Activated CD4-positive, alpha-beta T cell treated with anti-CD3 and anti-CD28 coated beads, Interleukin-2, Interleukin-6, amounts not matched to agents 100 ng/mL and 50 ng/mL, durations not matched to agents 16 hours and 8 hours (primary cell): ENCODE data around the gene MAPK1.
A peak's percentile ranks its signal among the peaks of the same experiment; 100 is the strongest.

Experiments
- DNase-seq: peaks from one replicate; pipeline ENCODE4 v3.0.0-alpha.2; 2020

MAPK1 gene

DNA sequence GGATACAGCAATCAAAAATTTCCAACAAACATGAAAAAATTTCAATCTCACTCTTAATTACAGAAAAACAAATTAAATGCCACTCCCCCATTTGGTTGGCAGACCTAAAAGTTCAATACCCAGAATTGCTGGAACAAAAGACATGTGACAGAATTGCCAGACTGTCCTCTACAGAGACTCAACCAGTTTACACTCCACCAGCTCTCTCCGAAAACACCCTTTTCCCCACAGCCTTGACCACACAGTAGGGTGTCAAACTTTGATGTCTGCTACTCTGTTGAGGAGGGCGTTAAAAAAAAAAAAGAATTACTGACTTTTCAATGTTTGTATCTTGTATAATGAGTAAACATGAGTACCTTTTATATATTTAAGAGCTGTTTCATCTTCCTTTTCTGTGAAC is 87.2 kb downstream of the MAPK1 start:
- DNase-seq, result no peak

DNA sequence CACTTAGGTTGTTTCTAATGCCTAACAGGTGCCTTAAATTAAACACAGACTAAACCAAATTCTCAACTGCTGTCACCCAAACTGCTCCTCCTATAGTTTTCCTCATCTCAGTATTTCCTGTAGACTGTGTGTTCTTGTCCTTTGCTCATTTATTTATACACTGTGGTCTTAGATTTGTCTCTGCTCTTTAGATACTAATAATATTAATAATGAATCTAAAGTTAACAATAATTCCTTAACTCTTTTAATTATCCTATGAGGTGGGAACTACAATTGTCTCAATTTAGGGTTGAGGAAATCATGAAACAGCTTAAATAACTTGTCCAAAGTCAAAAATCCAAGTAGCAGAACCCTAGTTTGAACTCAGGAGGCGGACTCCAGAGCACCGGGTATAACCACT is 88.0 kb downstream of the MAPK1 start:
- no peak for DNase-seq

DNA sequence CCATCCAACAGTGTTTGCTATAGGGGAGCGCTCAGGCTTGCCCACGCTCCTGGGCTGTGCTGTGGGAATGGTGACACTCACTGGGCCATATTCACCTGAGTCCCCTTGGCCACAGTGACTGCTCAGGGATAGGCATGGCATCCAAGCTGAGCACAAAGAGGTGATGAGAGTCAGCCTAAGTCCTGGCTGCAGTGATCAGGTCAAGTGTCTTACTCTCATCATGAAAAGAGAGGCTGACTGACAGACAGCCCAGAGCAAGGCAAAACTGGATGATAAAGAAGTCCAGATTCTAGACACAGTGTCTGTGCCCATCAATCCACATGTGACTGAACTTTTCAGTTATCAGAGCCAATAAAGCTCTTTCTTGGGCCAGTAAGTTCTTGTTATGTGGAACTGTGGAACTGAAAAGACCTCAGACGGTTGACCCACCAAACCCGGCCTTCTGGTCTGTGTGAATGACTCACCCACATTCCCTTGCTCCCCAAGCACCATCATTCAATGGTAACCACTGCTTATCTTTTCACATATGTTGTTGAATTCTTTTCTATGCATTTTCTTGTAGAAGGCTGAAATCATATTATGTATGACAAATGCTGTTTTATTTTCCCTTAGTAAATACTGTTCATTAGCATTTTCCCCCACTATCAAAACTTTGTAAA is 88.6 kb downstream of the MAPK1 start:
- no peak for DNase-seq

DNA sequence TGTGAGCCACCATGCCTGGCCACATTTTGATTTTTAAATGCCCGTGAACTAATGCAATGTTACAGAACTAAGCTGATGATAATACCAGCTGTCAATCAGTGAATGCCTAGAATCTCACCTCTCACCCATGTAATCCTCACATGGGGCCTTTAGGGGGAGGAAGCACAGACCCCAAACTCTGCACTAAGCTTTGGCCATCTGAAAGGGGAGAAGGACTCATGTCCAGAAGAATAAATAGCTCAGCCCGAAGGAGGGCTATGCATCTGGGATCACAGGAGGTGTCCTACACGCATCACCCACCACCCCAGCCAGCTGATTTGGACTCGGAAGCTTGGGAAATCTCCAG is 95.8 kb downstream of the MAPK1 start:
- DNase-seq, result no peak

DNA sequence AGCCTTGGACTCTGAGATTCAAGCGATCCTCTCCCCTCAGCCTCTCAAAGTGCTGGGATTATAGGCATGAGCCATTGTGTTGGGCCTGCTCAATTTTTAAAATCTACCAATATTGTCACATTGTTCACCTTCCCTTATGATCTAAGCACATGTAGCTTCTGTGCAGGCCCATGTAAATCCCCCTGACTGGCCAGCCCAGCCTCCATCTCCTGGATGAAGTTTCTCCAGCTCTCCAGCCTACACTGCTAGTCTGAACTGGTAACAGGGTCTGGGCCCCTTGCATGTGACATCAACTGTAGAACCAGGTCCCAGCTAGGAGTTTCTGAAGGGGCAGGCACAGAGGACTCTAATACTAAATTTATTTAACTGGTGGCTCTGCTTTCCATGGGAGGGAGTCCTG is 99.0 kb downstream of the MAPK1 start:
- DNase-seq, result no peak

DNA sequence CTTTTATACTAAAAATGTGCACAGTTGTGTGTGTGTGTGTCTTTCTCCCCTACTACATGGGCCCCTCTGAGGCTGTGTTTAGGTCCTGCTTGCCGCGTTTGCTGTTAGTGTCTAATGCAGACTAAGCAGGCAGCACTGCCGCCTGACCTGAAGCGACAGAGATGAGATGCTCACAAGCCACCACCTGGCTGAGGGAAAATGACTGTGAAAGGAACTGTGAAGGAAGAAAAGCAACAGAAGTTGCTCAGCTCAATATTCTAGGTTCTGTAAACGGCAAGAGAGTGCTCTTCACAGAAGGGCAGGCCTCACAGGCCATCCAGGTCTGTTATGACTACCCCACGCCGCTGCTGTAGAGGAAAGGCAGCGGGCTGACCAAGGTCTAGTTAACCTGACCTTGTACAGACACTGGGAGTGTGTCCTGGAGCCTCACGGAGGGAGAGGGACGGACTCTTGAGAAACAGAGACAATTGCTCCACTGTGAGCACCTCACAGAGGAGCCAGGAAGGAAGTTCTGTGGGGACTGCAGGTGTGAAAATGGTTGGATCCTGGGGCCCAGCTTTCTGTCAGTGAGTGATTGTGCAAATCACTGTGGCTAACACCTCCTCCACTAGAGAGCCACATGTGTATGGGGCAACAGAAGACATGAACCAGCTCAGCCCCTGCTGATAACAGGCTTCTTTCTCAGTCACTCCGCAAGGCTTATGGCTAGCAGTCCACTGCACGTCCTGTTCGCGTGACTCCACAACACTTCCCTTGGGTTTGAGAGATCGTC is 100.6 kb downstream of the MAPK1 start:
- DNase-seq, result peak; percentile 95

DNA sequence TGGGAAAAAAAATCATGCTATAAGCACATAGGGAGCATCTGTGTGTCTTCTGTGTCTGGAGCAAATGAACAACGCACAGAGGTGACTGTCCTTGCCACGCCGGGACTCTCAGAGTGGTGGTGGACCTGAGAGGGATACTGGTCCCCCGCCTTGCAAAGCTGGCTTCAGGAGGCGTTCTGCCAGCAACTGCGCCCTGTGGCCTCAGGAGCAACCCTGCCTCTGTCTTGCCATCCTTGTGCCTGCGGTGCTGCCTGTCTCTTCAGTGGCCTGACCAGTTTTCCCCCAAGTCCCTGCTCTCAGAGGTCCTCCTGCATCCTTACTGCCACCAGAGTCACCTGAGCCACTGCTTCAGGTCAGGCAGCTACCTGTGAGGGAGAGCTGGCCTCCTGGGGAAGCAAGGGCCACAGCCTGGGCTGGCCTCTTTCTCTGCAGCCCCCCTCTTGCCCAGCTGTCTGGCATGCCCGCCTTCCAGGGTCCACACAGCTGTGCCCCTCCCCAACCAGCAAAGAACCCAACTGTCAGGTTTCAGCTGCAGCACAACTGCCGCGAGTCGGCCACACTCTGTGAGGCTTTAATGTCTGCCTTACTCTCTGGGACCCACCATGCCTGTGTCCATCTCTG is 101.4 kb downstream of the MAPK1 start:
- DNase-seq, result no peak

DNA sequence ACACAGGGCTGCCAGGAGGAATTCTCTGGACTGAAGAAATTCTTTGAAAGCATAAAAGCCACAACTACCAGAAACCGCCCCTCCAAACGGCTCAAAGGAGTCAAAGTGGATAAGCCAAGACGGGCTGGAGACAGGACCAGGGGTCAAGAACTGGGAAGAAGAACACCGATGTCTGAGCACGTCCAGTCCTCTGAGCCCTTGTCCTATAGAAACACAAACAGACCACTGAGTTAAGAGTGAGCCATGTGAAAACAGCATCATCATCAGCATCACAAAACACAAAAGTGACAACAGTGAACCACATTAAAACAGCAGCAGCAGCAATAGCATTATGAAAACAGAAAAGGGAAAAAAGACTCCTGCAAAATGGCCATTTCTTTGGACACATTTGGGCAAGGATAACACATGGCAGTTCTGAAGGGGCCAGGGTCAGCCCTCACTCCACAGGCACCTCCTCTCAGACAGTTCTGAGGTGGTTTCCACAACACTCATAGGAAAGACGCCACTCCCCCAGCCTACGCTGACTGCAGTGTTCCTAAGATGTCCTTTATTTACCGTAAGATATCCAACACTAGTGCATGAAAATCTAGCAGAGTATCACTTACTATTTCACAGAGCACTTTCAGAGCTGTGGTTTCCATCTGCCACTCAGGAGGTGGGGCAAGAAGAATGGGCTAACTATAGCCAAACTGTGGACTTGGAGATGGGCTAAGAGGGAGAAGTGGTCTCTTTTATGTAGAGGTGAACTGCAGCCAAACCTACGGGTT is 103.2 kb downstream of the MAPK1 start:
- peak; percentile 68 for DNase-seq

DNA sequence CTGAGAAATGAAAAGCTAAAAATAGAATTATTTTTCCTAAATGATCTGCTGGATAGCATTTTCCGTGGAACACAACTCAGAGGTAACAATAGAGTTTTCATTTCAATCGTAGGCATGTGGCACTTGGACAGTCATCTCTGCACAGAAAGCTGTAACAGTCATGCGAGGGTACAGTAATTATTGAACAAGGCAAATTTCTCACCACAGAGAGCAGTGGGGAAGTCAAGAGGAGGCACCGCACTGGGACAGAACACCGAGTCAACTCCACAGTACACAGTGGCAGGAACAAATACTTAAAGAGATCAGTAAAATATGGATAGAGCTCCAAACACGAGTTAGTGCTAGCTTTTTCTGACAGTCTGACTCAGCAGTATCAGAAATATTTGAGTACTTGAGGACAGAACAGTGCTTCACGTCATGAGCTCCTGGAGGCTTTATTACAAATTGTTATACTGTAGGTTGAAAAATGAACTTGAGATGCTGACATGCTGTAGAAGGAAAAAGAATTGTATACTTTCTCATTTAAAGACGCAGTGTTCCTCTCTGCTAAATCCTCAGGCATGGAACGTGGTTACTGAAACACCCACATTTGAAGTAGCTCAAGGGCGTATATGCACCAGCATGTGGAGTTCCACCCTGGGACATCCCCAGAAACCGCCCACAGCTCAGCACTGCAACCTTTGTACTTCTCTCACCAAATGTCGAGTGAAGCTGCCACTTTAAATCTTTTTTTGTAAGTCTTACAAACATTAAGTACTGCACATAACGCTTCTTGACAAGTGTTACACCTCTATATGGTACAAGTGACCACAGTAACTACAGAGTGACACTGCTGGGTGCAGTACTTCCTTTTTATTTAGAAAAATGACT is 104.5 kb downstream of the MAPK1 start:
- peak; percentile 92 for DNase-seq

DNA sequence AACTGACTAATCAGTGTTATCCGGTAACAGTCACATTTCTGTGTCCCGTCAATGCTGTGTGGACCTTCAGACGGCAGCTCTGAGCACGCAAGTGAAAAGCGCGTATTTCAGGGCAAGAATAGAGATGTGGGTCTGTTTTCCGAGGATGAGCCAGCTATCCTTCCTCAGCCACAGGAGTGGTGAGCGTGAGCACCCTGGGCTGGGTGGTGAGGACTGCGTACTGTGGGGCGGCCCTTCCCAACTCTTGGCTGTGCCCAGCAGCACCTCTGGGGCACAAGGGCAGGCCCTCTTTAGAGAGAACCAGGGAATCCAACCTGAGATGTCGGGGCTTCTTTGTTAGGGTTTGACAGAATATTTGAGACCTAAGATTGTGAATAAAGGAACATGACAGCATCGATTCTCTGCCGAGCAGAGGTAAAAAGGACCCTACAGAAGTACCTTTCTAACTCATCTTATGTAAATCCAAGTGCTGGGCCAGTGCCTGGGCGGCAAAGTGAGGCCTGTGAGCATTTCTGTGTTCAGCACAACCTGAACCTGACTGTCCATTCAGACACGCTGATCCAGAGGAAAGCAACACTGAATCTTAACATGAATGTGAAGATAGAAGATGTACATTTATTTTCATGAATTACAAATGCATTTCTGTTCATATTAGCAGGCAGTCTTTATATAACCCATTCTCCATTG is 105.3 kb downstream of the MAPK1 start:
- no peak for DNase-seq

DNA sequence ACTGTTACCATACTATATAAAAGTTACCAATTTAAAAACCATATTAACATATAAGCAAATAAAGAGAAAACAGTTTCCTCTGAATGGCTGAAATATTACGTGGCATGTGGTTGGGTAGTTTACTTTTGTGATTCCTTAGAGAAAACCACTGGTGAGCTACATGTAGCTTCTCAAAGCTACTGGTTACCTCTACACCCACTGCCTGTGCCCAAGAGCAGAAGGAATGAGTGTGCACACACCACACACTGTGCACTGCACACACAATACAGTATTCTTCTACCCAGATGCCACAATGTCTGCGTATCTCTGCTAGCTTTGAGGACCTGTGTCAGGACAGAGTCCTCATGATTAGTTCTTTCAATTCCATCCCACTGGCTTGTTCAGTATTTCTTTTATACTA is 106.4 kb downstream of the MAPK1 start:
- peak; percentile 82 for DNase-seq

DNA sequence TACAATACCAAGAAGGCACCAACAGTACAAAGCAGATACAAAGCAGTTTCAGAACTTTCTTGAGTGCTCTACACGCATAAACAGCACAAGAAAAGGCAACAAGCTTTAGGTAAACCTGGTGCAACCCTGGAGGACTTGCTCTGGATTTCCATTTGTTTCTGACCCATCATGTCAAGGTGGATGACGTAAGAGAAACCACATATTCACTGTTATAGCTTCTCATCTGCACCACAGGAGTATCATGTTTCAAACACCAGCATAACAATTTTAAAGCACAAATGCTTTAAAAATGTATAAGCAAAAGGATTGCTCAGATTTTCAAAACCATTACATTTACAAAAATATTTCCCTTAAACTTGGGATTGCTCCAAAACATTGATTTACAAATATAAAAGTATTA is 106.8 kb downstream of the MAPK1 start:
- peak; percentile 46 for DNase-seq

DNA sequence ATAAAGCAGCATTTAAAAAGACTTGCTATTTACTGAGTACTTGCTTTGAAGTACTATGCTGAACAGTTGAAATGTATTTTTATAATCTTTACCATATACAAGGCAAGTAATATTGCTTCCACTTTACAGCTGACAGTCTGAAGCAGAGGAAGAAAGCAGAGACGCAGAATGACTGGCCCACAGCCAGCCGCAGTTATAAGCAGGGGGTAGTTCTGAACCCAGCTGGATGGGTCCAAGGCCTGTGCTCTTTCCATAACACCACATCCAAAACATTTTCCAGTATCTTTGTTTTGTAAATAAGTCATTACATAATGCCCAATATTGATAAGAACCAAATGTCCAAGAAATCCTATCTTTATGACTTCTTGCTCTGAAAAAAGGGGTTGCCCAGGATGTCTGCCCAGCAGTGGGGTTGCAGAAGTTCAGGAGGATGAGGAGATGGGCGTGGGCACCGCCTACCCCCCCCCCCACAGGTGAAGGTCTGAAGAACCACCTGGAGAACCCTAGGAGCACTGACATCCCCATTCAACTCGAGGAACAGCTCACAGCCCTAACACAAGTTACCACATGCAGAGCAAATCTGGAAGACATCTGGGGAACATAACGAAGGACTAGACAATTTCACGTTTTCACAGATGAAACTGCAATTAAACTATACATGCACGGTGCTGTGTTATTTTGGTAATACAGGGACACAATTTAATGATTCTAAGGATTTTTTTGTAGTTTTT is 107.6 kb downstream of the MAPK1 start:
- DNase-seq, result no peak

DNA sequence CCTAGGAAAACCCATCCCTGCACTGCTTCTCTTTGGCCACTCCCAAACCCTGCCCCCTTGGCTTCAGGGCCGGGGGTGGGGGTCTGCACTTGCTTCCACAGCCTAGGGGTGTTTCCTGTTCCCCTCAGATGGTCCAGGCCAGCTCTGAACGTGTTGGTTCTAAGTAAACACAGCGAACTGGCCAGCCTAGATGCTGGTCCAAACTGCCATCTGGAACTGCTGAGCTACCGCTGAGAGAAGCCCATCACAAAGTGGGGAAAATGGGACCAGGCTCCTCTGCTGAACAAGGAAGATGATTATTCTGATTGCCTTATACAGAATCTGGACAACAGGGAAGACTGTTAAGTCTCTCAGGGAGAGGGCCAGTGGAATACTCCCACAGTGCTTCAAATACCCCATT is 108.4 kb downstream of the MAPK1 start:
- no peak for DNase-seq

DNA sequence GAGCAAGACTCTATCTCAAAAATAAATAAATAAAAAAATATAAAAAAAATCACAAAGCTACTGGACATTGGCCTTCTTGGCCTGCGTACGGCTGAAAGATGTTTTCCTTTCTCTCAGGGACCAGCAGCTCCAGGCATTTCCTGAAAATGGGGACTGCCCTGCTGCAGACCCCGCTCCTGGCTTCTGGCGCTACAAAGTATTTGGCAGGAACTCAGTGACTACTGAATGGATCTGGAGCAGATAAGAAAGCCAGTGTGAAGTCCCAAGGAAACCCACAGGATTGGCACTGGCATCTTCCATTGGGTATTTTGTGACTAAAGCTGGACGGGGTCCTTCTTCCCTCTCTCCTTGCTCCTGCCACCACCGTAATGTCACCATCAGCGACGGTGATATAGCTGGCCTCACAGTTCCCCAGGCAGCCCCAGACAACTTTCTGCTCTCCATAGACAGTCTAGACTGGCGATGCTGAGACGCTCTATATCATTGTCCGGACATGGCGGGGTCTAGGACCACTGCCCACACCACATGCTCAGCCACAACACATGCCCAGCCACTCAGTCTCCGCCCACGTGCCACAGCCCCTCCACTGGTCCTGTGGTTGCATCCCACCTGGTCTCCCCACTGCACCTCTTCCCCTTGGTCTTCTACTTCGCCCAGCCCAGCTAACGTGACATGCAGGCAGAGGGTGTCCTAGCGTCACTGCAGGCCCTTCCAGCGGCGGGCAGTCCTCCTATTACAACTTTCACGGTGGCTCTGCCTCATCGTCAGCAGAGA is 109.2 kb downstream of the MAPK1 start:
- no peak for DNase-seq

DNA sequence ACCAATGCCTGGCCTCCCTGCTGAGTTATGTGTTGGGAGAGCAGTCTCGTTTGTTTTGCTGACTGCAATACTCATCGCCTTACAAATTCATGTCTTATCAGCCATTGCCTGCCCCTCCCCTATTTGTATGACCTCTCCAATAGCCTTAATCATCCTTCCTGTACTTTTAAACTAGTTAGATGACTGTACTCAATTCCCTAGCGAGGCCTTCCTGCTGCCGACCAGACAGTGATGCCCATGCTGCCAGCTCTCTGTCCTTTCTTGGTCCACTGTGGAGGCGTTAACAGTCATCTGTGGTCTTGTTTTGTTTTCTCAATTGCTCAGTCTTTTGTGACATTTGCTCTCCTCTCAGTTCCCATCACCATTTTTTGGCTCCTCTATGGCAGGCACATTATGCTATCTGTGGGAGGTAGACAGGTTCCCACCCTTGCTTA is 111.6 kb downstream of the MAPK1 start:
- peak; percentile 33 for DNase-seq

DNA sequence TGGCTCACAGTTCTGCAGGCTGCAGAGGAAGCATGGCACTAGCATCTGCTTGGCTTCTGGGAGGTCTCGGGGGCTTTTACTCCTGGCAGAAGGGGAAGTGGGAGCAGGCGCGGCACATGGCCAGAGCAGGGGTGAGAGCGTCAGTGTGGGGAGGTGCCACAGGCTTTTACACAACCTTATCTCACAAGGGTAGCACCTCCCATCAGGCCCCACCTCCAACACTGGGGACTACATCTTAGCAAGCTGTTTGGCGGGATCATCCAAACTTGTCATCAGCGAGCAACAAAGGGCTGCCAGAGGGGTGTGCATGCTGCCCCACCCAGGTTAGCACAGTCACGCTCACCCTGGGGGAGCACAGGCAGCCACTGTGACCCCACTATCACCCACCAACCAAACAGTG is 112.9 kb downstream of the MAPK1 start:
- no peak for DNase-seq

DNA sequence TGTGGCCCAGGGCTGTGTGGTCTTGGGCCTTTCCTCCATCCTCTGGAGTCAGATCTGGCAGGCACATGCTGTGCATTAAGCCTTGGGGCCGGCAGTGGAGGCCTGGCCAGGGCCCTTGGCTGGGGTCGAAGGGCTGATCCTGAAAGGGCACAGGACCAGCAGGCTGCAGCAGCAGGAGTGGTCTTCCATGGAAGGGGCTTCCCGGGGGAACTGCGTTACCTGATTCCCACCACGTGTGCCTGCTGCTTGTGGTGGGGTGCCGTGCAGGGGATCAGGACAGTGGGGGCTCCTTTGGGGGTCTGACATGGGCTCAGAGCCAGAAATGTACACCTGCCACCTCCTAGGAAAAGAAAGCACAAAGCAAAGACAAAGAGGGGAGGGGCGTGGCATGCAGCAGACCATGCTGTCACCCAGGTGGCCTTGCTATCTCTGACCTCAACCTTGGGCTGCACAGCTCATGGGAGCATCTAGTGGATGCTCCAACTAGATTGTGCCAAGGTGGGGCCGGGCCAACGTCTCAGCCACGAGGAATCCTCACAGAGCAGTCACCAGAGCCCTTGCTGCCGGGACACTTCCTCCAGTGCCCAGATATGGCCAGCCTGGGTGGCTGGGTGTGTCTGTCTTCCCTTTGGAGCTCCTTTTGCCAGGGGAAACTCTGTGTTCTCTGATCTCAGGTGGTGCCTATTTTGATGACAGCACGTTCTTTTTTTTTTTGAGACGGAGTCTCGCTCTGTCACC is 113.9 kb downstream of the MAPK1 start:
- no peak for DNase-seq

DNA sequence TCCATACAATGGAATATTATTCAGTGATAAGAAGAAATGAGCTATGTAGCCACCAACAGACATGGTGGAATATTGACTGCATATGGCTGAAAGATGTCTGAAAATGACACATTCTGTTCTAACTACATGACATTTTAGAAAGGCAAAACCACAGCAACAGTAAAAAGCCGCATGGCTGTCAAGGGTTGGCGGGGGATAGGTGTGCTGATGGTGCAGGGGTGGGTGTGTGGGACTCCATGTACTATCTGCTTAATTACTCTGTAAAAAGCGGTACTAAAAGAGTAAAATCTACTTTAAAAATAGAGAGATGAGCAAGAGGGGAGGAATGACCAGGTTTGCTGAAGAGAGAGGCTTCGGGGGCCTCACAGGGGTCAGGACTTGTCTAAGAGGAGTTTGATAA is 115.2 kb downstream of the MAPK1 start:
- no peak for DNase-seq

DNA sequence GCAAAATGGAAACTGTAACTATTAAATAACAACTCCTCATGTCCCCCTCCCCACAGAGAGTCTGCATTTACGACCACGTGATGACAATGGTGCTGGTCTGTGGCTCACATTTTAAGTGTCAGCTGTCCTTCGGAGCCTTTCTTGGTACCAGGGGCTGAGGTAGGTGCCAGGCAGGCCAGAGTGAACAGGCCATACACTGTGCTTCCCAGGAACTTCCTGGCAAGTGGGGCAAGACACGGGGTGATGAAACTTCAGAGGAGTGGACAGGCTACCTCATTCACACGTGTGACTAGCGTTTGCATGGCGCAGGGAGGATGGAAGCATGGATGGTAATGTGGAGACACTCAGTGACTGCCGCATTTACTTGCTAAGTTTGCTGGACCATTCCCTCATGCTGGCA is 121.5 kb downstream of the MAPK1 start:
- no peak for DNase-seq
